Mesodermal cell (in vitro differentiated cells): ENCODE measurements around the gene ABCG2.

ENCODE experiments used
- H3K27ac ChIP-seq: 2 replicates; pipeline ENCODE4 v1.7.0; 2013; ENCODE audit warnings: mild to moderate bottlenecking, low read depth, low read length, moderate library complexity; ENCODE audit not compliant: severe bottlenecking
- H3K36me3 ChIP-seq: 2 replicates; pipeline ENCODE4 v1.7.1; 2013; ENCODE audit warnings: mild to moderate bottlenecking, low read length, moderate library complexity; ENCODE audit not compliant: control insufficient read depth, insufficient read depth
- H3K4me1 ChIP-seq: one replicate; pipeline ENCODE4 v1.7.1; 2013; ENCODE audit warnings: mild to moderate bottlenecking, low read length; ENCODE audit not compliant: insufficient read depth, control insufficient read depth, poor library complexity, severe bottlenecking
- H3K4me3 ChIP-seq: 2 replicates; pipeline ENCODE4 v1.7.0; 2013; ENCODE audit warnings: low read length, control low read depth, mild to moderate bottlenecking; ENCODE audit not compliant: insufficient read depth, poor library complexity, severe bottlenecking; ENCODE audit errors: extremely low read depth
- H3K9me3 ChIP-seq: 2 replicates; pipeline ENCODE4 v1.7.1; 2013; ENCODE audit warnings: mild to moderate bottlenecking, low read length, moderate library complexity; ENCODE audit not compliant: control insufficient read depth
- WGBS, 2 experiments: methylation state at CpG; one replicate each; pipeline ENCODE4 v1.1.5; 2013; ENCODE audit warnings: missing lambda C conversion rate in 2 of 2; ENCODE audit not compliant: insufficient coverage in 2 of 2; 5-methylcytosine and 5-hydroxymethylcytosine counted together

ABCG2 gene

GRCh38 chr4:88045021-88045420 is 113.4 kb downstream of the ABCG2 start:
- H3K36me3 ChIP-seq = peaks cover 79% of the 10 kb centered on the region

GRCh38 chr4:88043586-88044340 is 114.7 kb downstream of the ABCG2 start:
- H3K27ac ChIP-seq = no peak overlapping the region
- H3K4me1 ChIP-seq = no peaks in the 10 kb centered on the region
- 91 to 97% methylated on average over 5 of the region's 8 CpGs for WGBS, 2 experiments
- H3K9me3 ChIP-seq = no peaks in the 10 kb centered on the region
- H3K36me3 ChIP-seq = peaks cover 83% of the 10 kb centered on the region
- no peak overlapping the region for H3K4me3 ChIP-seq

More at GRCh38 chr4:88045021-88045420, 113.4 kb downstream of the ABCG2 start:
- no peaks in the 10 kb centered on the region for H3K9me3 ChIP-seq
- H3K27ac ChIP-seq = no peak overlapping the region
- H3K4me1 ChIP-seq = no peaks in the 10 kb centered on the region
- no peak overlapping the region for H3K4me3 ChIP-seq

GRCh38 chr4:88043001-88043400 is 115.4 kb downstream of the ABCG2 start:
- Histone ChIP-seq H3K27ac (no peak overlapping the region), H3K4me3 (no peak overlapping the region), H3K36me3 (peaks cover 88% of the 10 kb centered on the region), H3K9me3 (no peaks in the 10 kb centered on the region), H3K4me1 (no peaks in the 10 kb centered on the region)
- WGBS, 2 experiments = 100% methylated on average over 1 of the region's 1 CpG

GRCh38 chr4:88041626-88042025 is 116.8 kb downstream of the ABCG2 start:
- Histone ChIP-seq H3K27ac (no peak overlapping the region), H3K4me3 (no peak overlapping the region), H3K4me1 (no peaks in the 10 kb centered on the region), H3K36me3 (peaks cover 93% of the 10 kb centered on the region), H3K9me3 (no peaks in the 10 kb centered on the region)
- 77 to 83% methylated on average over 1 to 2 of the region's 2 CpGs for WGBS, 2 experiments

- 92 to 95% methylated on average over 2 to 3 of the region's 3 CpGs for WGBS, 2 experiments
These were observed 117.7 kb downstream of the ABCG2 start for GRCh38 chr4:88040707-88041106.

More at GRCh38 chr4:88040707-88041106, 117.7 kb downstream of the ABCG2 start:
- Histone ChIP-seq H3K27ac (no peak overlapping the region), H3K4me1 (no peaks in the 10 kb centered on the region), H3K4me3 (no peak overlapping the region), H3K9me3 (no peaks in the 10 kb centered on the region), H3K36me3 (peaks cover 93% of the 10 kb centered on the region)
